Hippocampal formation (tissue), 2 donors: ENCODE results near the gene FREY1.

Source experiments
- DNase-seq, 2 donors: peaks; one replicate each; lab custom pipeline; 2025; lab: John Stamatoyannopoulos, UW

Gene FREY1, protein sequence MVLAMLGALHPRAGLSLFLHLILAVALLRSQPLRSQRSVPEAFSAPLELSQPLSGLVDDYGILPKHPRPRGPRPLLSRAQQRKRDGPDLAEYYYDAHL

GRCh38 chr11:45906965-45907611 lies at the start of gene FREY1:
Gene FREY1, minus strand, starts transcription at chr11:45907271. Its CDS starts 26 bp downstream, at chr11:45907245.
- DNase-seq: no peak

- DNase-seq: no peak
Observed at GRCh38 chr11:45949992-45950407, 42.9 kb upstream of the FREY1 start.

- peak; percentile 8 to 35 for DNase-seq
Observed at GRCh38 chr11:45948356-45948755, 41.3 kb upstream of the FREY1 start.

GRCh38 chr11:45947885-45948284 lies 40.8 kb upstream of the FREY1 start:
- DNase-seq: no peak

GRCh38 chr11:45945397-45945999 lies 38.4 kb upstream of the FREY1 start:
- DNase-seq: no peak

DNA sequence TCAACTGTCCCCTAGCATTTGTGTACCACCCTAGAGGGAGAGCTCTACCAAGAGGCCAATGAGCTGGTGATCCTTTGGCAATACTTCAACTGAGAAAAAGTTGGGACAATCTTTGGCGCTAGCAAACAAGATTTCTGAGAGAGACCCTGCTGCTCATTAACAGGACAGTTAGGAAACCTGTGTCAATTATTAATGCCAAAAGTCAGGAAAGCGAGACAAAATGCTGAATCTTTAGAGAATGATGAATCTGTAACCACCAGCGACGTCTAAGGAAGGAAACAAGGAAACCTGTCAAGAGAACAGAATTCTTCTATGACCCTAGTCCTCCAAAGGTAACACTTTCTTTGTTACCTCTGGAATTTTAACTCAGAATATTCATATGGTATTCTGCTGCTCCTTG lies 35.3 kb upstream of the FREY1 start:
- no peak for DNase-seq

- no peak for DNase-seq
Observed at GRCh38 chr11:45941285-45941684, 34.2 kb upstream of the FREY1 start.

DNA sequence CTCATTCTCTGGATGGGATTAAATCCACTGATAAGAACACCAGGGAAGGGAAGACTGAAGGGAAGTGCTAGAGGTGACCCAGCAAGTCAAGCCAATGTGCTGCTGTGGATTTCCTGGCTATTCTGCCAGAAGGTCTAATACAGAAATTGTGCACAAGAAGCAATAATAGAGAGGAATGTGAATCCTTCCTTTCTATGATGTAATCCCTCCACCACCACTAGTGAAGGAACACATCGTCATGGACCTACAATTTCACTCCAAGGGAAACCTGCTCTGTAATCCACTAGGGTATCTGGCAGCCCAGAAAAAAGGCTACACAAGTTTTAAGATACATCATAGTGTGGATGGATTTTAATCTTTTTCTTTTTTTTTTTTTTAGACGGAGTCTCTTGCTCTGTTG lies 32.8 kb upstream of the FREY1 start:
- DNase-seq: no peak

- DNase-seq: no peak
Observed at GRCh38 chr11:45937916-45938315, 30.8 kb upstream of the FREY1 start.

DNA sequence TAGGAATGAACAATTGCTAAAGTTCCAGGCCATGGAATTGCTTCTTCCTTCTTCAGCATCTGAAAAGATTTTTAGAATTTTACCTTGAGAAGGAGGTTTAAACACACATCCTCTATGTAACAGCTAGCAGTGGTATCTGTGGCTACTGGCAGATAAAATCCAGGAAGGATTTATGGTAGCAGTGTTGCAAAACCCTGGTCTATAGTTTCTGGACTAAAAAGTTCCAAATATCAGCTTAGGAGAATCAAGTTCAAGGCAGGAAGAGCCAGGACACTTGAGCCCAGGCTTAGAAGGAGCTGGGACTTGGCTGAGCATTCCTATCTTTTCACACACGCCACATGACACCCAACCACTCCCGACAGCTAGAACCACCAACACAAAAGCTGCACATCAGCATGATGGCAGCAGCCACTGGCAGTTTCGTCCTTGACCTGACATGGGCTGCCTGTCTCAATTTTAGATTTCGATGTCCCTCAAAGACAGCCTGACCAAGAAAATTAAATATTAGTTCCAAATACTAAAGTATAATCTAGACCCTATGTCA lies 29.5 kb upstream of the FREY1 start:
- DNase-seq: no peak

- DNase-seq: no peak
Observed at GRCh38 chr11:45935349-45936064, 28.4 kb upstream of the FREY1 start.

DNA sequence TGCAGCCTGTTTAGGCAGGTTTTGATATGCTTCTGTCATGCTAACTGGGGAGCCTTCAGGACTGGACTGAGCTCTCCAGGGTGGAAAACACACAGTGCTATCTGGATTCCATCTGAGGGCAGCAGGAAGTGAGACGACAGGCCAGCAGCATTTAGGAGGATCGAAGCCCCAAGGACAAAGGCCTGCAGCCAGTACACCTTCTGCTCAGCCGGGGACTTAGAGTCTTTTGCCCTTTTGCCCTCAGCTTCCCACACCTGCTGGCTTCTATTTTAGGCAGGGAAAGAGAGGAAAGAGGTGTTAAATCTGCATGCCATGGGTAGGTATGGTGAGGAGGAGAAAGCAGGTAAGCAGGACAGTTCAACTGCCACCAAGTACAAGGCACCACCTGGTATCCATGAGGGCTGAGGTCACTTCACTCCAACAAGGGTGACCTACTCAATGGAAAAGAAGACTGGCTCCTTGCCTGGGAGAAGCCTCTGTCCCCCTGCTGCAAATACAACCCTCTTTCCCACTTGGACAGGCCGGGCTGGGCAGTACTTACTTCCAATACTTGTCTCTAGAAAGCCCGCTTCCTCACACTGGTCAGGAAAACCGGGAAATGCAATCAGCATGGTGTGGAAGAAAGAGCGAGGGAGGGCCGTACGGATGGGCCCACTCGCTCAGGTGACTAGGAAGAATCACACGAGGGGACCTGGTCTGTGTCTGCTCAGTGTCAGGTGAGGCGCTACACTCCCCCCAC lies 27.7 kb upstream of the FREY1 start:
- no peak for DNase-seq

GRCh38 chr11:45933846-45934579 lies 26.9 kb upstream of the FREY1 start:
- DNase-seq: no peak

DNA sequence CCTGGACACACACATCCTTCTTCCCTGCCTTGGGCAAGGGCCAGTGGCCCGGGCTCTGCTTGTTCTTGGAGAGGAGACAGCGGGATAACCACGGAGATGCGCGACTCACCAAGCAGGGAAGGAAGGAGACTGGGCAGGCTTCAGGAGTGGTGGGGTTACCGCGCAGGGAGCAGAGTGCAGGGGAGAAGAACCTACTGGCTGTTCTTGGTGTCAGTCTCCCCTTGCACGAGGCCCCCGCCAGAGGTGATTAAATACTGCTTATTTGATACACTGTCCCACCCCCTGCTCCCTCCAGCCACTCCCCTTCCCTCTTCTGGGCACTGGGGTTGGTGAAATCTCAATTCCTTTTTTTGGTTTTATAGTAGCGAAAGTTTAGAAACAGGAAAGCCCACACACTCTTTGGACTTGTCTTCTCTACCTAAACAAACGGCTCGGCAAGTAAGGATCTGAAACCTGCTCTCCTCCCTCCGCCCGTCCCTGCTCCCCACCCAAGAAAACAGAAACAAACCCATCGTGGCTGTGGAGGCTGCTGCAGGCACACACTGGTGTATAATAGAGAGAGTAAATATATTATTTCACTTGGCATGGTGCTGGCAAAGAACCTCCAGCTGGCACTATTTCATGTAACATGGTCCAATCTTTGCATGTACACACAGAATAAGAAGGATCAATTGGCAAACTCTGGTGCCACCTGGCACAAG lies 26.2 kb upstream of the FREY1 start:
- no peak for DNase-seq

- DNase-seq: no peak
Observed at GRCh38 chr11:45932217-45932616, 25.1 kb upstream of the FREY1 start.

DNA sequence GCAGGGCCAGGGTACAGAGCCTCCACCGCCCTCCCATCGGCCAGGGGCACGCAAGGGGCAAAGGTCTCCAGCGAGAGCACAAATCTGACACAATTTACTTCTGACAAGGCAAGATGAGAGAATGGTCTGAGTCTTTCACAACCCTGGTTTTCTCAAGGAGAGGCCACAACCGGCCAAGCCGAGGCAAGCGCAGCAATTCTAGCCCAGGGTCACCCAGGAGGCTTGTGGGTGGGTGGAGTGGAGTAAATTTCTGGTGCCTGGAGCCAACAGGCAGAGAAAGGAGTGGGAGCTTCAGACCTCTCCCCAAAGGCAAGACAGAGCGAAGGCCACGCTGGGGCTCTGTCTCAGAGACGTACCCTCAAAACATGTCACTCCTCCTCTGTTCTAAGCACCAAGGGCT lies 24.7 kb upstream of the FREY1 start:
- DNase-seq: no peak

DNA sequence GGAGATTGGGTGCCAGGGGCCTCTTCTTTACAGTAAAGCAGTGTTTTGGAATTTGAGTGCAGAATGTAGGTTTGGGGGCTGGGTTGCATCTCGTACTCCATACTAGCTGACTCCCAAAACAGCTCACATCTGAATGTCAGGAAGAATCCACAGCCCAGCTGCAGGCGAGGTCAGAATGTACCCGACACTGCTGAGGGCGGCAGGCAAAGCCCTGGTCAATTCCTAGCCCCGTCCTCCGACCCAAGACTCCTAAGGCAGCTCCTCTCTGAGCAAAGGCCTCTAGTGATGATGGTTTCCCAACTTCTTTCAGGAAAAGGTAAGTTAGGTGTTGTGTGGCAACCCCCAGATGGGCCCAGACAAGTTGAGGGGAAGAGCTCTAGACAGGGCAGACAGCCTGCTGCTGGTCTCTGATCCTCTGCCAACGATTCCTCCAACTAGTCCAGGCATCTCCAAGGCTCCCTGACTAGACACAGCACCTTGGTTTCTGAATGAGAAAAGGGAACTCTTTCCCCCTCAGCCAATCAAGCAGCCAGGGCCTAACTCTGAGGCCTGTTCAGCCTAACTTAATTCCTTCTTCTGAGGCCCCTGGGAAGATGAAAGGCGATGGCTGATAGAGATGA lies 24.0 kb upstream of the FREY1 start:
- DNase-seq: no peak

- no peak for DNase-seq
Observed at GRCh38 chr11:45930031-45930794, 23.1 kb upstream of the FREY1 start.

DNA sequence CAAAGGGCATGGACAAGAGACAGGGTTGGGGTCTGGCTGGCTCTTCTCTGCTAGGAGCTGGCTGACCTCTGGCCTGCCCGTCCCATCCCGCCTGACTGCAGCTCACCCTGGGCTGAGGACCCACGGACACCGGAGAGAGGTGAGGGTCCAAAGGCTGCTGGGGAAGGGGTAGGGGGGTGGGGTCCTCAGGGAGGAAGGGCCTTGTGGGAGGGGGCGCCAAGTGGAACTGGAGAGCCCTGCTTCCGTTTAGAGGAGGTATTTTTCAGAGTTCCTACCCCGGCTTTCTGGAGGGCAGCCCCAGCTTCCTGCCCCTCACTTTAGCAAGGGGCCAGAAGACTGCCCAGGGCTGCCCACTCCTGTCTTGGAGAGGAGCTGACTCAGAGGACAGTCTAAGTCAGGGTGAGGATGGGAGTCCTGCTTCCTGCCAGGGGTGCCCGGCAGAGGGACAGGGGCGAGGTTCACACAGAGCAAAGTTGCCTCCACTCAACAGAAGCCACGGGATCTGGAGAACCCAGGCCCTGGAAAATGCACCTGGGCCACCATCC lies 22.5 kb upstream of the FREY1 start:
- DNase-seq: no peak
